H9 (cell line): ENCODE measurements around the gene GPR137. TPM values are rescaled to one million over a fixed set of nuclear protein-coding genes. Genes with fewer than 3 reads are reported as not detected.

Experiments used
- DNase-seq: peaks from one replicate; pipeline ENCODE4 v3.0.0-alpha.2; 2017
- H2AFZ ChIP-seq: one replicate; pipeline ENCODE4 v1.6.1; 2013; ENCODE audit warnings: mild to moderate bottlenecking, low read length, control low read depth, moderate library complexity
- H2AK5ac ChIP-seq: 2 replicates; pipeline ENCODE4 v1.6.1; 2013; ENCODE audit warnings: low read length, control low read depth, mixed read lengths; ENCODE audit not compliant: insufficient read length
- H2BK120ac ChIP-seq: one replicate; pipeline ENCODE4 v1.6.1; 2013; ENCODE audit warnings: low read depth, mild to moderate bottlenecking, low read length, control low read depth, inconsistent platforms; ENCODE audit not compliant: poor library complexity, severe bottlenecking
- H2BK12ac ChIP-seq: 2 replicates; pipeline ENCODE4 v1.6.1; 2013; ENCODE audit warnings: low read length, control low read depth, mixed read lengths, low read depth; ENCODE audit not compliant: insufficient read length
- H2BK15ac ChIP-seq: 2 replicates; pipeline ENCODE4 v1.6.1; 2013; ENCODE audit warnings: low read depth, low read length, control low read depth
- H2BK20ac ChIP-seq: one replicate; pipeline ENCODE4 v1.6.1; 2013; ENCODE audit warnings: low read depth, mild to moderate bottlenecking, low read length, control low read depth, inconsistent platforms; ENCODE audit not compliant: poor library complexity, severe bottlenecking
- H2BK5ac ChIP-seq: 2 replicates; pipeline ENCODE4 v1.6.1; 2013; ENCODE audit warnings: low read length, control low read depth, mixed read lengths; ENCODE audit not compliant: insufficient read length
- H3K14ac ChIP-seq: 2 replicates; pipeline ENCODE4 v1.6.1; 2013; ENCODE audit warnings: low read length, control low read depth; ENCODE audit not compliant: insufficient read depth
- H3K18ac ChIP-seq: 2 replicates; pipeline ENCODE4 v1.6.1; 2013; ENCODE audit warnings: low read depth, mild to moderate bottlenecking, mixed read lengths, low read length, control low read depth; ENCODE audit not compliant: insufficient read length
- H3K23ac ChIP-seq: 2 replicates; pipeline ENCODE4 v1.6.1; 2013; ENCODE audit warnings: low read length, control low read depth, mixed read lengths, low read depth; ENCODE audit not compliant: insufficient read length
- H3K23me2 ChIP-seq: 2 replicates; pipeline ENCODE4 v1.6.1; 2013; ENCODE audit warnings: low read depth, mild to moderate bottlenecking, mixed read lengths, low read length, control low read depth; ENCODE audit not compliant: insufficient read length, poor library complexity, severe bottlenecking
- H3K27ac ChIP-seq: 2 replicates; pipeline ENCODE4 v1.5.1; 2013; ENCODE audit warnings: low read length, control low read depth, mixed read lengths, low read depth; ENCODE audit not compliant: insufficient read length
- H3K27me3 ChIP-seq: 2 replicates; pipeline ENCODE4 v1.6.1; 2013; ENCODE audit warnings: low read length, control low read depth, inconsistent platforms; ENCODE audit not compliant: insufficient read depth
- H3K4ac ChIP-seq: 2 replicates; pipeline ENCODE4 v1.6.1; 2013; ENCODE audit warnings: low read depth, mild to moderate bottlenecking, control low read depth, inconsistent platforms, low read length, moderate library complexity
- H3K4me1 ChIP-seq: 2 replicates; pipeline ENCODE4 v1.6.1; 2013; ENCODE audit warnings: low read length, control low read depth, inconsistent platforms; ENCODE audit not compliant: insufficient read depth
- H3K4me2 ChIP-seq: 2 replicates; pipeline ENCODE4 v1.6.1; 2013; ENCODE audit warnings: low read length, control low read depth, mixed read lengths; ENCODE audit not compliant: insufficient read length, insufficient read depth
- H3K56ac ChIP-seq: 2 replicates; pipeline ENCODE4 v1.6.1; 2013; ENCODE audit warnings: low read depth, mild to moderate bottlenecking, mixed read lengths, low read length, control low read depth; ENCODE audit not compliant: insufficient read length
- H3K79me1 ChIP-seq: 2 replicates; pipeline ENCODE4 v1.6.1; 2013; ENCODE audit warnings: low read depth, mild to moderate bottlenecking, moderate library complexity, low read length, control low read depth, inconsistent platforms; ENCODE audit not compliant: insufficient read depth, poor library complexity, severe bottlenecking
- H3K79me2 ChIP-seq: 2 replicates; pipeline ENCODE4 v1.6.1; 2013; ENCODE audit warnings: low read length, control low read depth, inconsistent platforms; ENCODE audit not compliant: insufficient read depth
- H3K9ac ChIP-seq: 2 replicates; pipeline ENCODE4 v1.6.1; 2013; ENCODE audit warnings: low read length, control low read depth, mixed read lengths; ENCODE audit not compliant: insufficient read length; ENCODE audit errors: extremely low read depth
- H3K9me3 ChIP-seq: one replicate; pipeline ENCODE4 v1.6.1; 2013; ENCODE audit warnings: low read depth, low read length, inconsistent platforms; ENCODE audit not compliant: control insufficient read depth
- H3T11ph ChIP-seq: one replicate; pipeline ENCODE4 v1.6.1; 2013; ENCODE audit warnings: mild to moderate bottlenecking, low read length, control low read depth, inconsistent platforms
- H4K20me1 ChIP-seq: one replicate; pipeline ENCODE4 v1.6.1; 2013; ENCODE audit not compliant: control insufficient read depth, insufficient read length, insufficient read depth
- H4K5ac ChIP-seq: 2 replicates; pipeline ENCODE4 v1.6.1; 2013; ENCODE audit warnings: low read depth, mild to moderate bottlenecking, mixed read lengths, low read length, control low read depth; ENCODE audit not compliant: insufficient read length
- H4K8ac ChIP-seq: replicated peaks from 2 replicates; pipeline ENCODE4 v1.6.1; 2013; ENCODE audit warnings: low read length, control low read depth, mixed read lengths, low read depth; ENCODE audit not compliant: insufficient read length
- H4K91ac ChIP-seq: 2 replicates; pipeline ENCODE4 v1.6.1; 2013; ENCODE audit warnings: low read depth, mild to moderate bottlenecking, moderate library complexity, mixed read lengths, low read length, control low read depth; ENCODE audit not compliant: insufficient read length
- H3K27ac Mint-ChIP-seq, 3 experiments: 2 replicates in 2 of 3; 3 replicates in 1 of 3; pipeline ENCODE4 v1.8.0; 2020 to 2021; ENCODE audit warnings: mixed read lengths in 3 of 3, mild to moderate bottlenecking in 1 of 3, moderate library complexity in 1 of 3
- H3K27me3 Mint-ChIP-seq: 2 replicates; pipeline ENCODE4 v1.8.0; 2021; ENCODE audit warnings: low read depth, mild to moderate bottlenecking, moderate library complexity, mixed read lengths
- H3K36me3 Mint-ChIP-seq, 3 experiments: 2 replicates in 2 of 3; 3 replicates in 1 of 3; pipeline ENCODE4 v1.8.0; 2020 to 2021; ENCODE audit warnings: low read depth in 3 of 3, mixed read lengths in 3 of 3; ENCODE audit not compliant: insufficient read depth in 1 of 3
- H3K4me1 Mint-ChIP-seq, 2 experiments: 2 replicates each; pipeline ENCODE4 v1.8.0; 2020; ENCODE audit warnings: mixed read lengths in 2 of 2
- H3K4me3 Mint-ChIP-seq, 2 experiments: 2 replicates in 1 of 2; 3 replicates in 1 of 2; pipeline ENCODE4 v1.8.0; 2020 to 2021; ENCODE audit warnings: mild to moderate bottlenecking in 2 of 2, mixed read lengths in 2 of 2, moderate library complexity in 1 of 2
- H3K9me3 Mint-ChIP-seq, 2 experiments: 2 replicates in 1 of 2; 3 replicates in 1 of 2; pipeline ENCODE4 v1.8.0; 2020; ENCODE audit warnings: mild to moderate bottlenecking in 2 of 2, mixed read lengths in 2 of 2, moderate library complexity in 1 of 2
- CTCF ChIP-seq: fragments of 200-600 bp; sonication (generic); conservative IDR thresholded peaks from 3 replicates; pipeline ENCODE4 v1.8.0; 2021; ENCODE audit warnings: antibody characterized with exemption, mild to moderate bottlenecking
- WGBS: extraction: QIAGEN DNeasy Blood & Tissue Kit; methylation state at CpG from one replicate; pipeline ENCODE4 v1.1.7; 2013; ENCODE audit warnings: missing lambda C conversion rate, low lambda C conversion rate, mixed read lengths; ENCODE audit not compliant: insufficient read length; ENCODE audit errors: extremely low coverage; 5-methylcytosine and 5-hydroxymethylcytosine counted together
- total RNA-seq: library from RNA; stranded (reverse); gene quantifications from 2 replicates; pipeline ENCODE4 v1.2.1, GENCODE V29; 2021

The GPR137 gene
- total RNA-seq, 1 experiment from 2014 or later = 39.6 TPM

- Histone ChIP-seq H3K23ac (no peak overlapping the region), H2BK120ac (no peak overlapping the region), H4K5ac (no peak overlapping the region), H2BK15ac (no peak overlapping the region), H3K79me1 (peaks cover 3% of the 10 kb centered on the region), H4K8ac (no peak overlapping the region), H3K79me2 (no peaks in the 10 kb centered on the region; the same call in 1 of the 2 replicates), H3K4me2 (peak overlapping the region; percentile 76), H3K4ac (no peak overlapping the region), H3K18ac (no peak overlapping the region), H3K27me3 (no peaks in the 10 kb centered on the region), H3K9ac (peak overlapping the region; percentile 33), H4K20me1 (no peaks in the 10 kb centered on the region), H3K14ac (peak overlapping the region; percentile 24; the same call in 1 of the 2 replicates), H2BK5ac (no peak overlapping the region), H4K91ac (no peak overlapping the region), H2BK12ac (no peak overlapping the region), H3K23me2 (peaks cover 21% of the 10 kb centered on the region), H3K4me1 (peaks cover 9% of the 10 kb centered on the region; the same call in 1 of the 2 replicates), H2BK20ac (no peak overlapping the region), H3K27ac (no peak overlapping the region), H3T11ph (no peak overlapping the region), H2AFZ (no peak overlapping the region), H3K9me3 (no peaks in the 10 kb centered on the region), H2AK5ac (no peak overlapping the region), H3K56ac (no peak overlapping the region)
- H3K36me3 Mint-ChIP-seq = peaks cover 12 to 28% (median 24%) of the 10 kb centered on the region in 3 experiments; a peak in 6 of 7 replicates
- H3K4me3 Mint-ChIP-seq = peak overlapping the region; percentile 85 to 98
- H3K27me3 Mint-ChIP-seq = no peaks in the 10 kb centered on the region
- H3K9me3 Mint-ChIP-seq = no peaks in the 10 kb centered on the region; a peak in 1 of 5 replicates
- no CpG with 5 or more reads among the region's 18 CpGs for WGBS
- H3K4me1 Mint-ChIP-seq = peaks cover 34 to 44% of the 10 kb centered on the region in 2 experiments
- no peak for TF ChIP-seq CTCF
- no peak for DNase-seq
- peak overlapping the region in 2 of 3 experiments; percentile 88 to 95; a peak in 2 of 7 replicates for H3K27ac Mint-ChIP-seq
Observed at GRCh38 chr11:64251753-64252002, 34.0 kb upstream of the GPR137 start.
